GM23338 (cell line): ENCODE results near the gene JPH4. TPM values are rescaled to one million over a fixed set of nuclear protein-coding genes. Genes with fewer than 3 reads are reported as not detected.

Source experiments
- ATAC-seq: fragments of 200-7000 bp; cut with Tn5 transposase; 3 replicates; pipeline ENCODE4 v1.9.1; 2020
- DNase-seq: peaks from one replicate; pipeline ENCODE4 v3.0.0-alpha.2; 2015; ENCODE audit warnings: low spot score
- H2AFZ ChIP-seq: fragments of 200-600 bp; sonication (generic); 2 replicates; pipeline ENCODE4 v1.8.0; 2016; ENCODE audit warnings: antibody characterized with exemption, mild to moderate bottlenecking, moderate library complexity
- H3F3A ChIP-seq: fragments of 200-600 bp; sonication (generic); replicated peaks from 2 replicates; pipeline ENCODE4 v1.8.0; 2017; ENCODE audit warnings: antibody characterized with exemption, mixed run types, low read depth
- H3K27ac ChIP-seq: fragments of 200-600 bp; sonication (generic); 2 replicates; pipeline ENCODE4 v1.6.1; 2016; ENCODE audit warnings: low read depth
- H3K27me3 ChIP-seq: fragments of 200-600 bp; sonication (generic); 2 replicates; pipeline ENCODE4 v1.8.0; 2016; ENCODE audit warnings: mild to moderate bottlenecking, mixed run types, moderate library complexity; ENCODE audit not compliant: insufficient read depth
- H3K36me3 ChIP-seq: fragments of 200-600 bp; sonication (generic); 2 replicates; pipeline ENCODE4 v1.8.0; 2016; ENCODE audit warnings: mild to moderate bottlenecking; ENCODE audit not compliant: insufficient read depth
- H3K4me1 ChIP-seq: fragments of 200-600 bp; sonication (generic); 2 replicates; pipeline ENCODE4 v1.8.0; 2016; ENCODE audit warnings: mild to moderate bottlenecking, moderate library complexity; ENCODE audit not compliant: insufficient read depth
- H3K4me2 ChIP-seq: fragments of 200-600 bp; sonication (generic); 2 replicates; pipeline ENCODE4 v1.7.1; 2017; ENCODE audit warnings: mixed run types
- H3K4me3 ChIP-seq: fragments of 200-600 bp; sonication (generic); 2 replicates; pipeline ENCODE4 v1.6.1; 2016; ENCODE audit warnings: mixed run types
- H3K79me2 ChIP-seq: fragments of 200-600 bp; sonication (generic); replicated peaks from 2 replicates; pipeline ENCODE4 v1.8.0; 2017; ENCODE audit warnings: mild to moderate bottlenecking; ENCODE audit not compliant: insufficient read depth
- H3K9me2 ChIP-seq: fragments of 200-600 bp; sonication (generic); 2 replicates; pipeline ENCODE4 v1.8.0; 2017; ENCODE audit not compliant: insufficient read depth
- H4K20me1 ChIP-seq: fragments of 200-600 bp; sonication (generic); replicated peaks from 2 replicates; pipeline ENCODE4 v1.8.0; 2017; ENCODE audit warnings: mild to moderate bottlenecking; ENCODE audit not compliant: insufficient read depth
- H3K27ac Mint-ChIP-seq: 2 replicates; pipeline ENCODE4 v1.8.0; 2020; ENCODE audit warnings: inconsistent platforms, mild to moderate bottlenecking, moderate library complexity, mixed read lengths
- H3K27me3 Mint-ChIP-seq: 3 replicates; pipeline ENCODE4 v1.8.0; 2022; ENCODE audit warnings: low read depth, mild to moderate bottlenecking, moderate library complexity, mixed read lengths, inconsistent platforms; ENCODE audit not compliant: insufficient read depth, poor library complexity
- H3K36me3 Mint-ChIP-seq: 3 replicates; pipeline ENCODE4 v1.8.0; 2021; ENCODE audit warnings: low read depth, mild to moderate bottlenecking, inconsistent platforms, moderate library complexity, mixed read lengths
- H3K4me1 Mint-ChIP-seq: 3 replicates; pipeline ENCODE4 v1.8.0; 2020; ENCODE audit warnings: mild to moderate bottlenecking, inconsistent platforms, mixed read lengths
- H3K4me3 Mint-ChIP-seq: 3 replicates; pipeline ENCODE4 v1.8.0; 2021; ENCODE audit warnings: moderate library complexity, mild to moderate bottlenecking, inconsistent platforms, mixed read lengths
- H3K9me3 Mint-ChIP-seq: 3 replicates; pipeline ENCODE4 v1.8.0; 2020; ENCODE audit warnings: moderate library complexity, mild to moderate bottlenecking, inconsistent platforms, mixed read lengths
- CREB1 ChIP-seq: fragments of 250-450 bp; sonication (Bioruptor Pico); IDR thresholded peaks from 2 replicates; pipeline ENCODE4 v1.5.0; 2020; ENCODE audit warnings: low read depth, mild to moderate bottlenecking, moderate library complexity
- CTCF ChIP-seq, 2 experiments: fragments of 200-600 bp in 1 of 2; sonication (generic) in 1 of 2; conservative IDR thresholded peaks; 2 replicates each; pipeline versions ENCODE4 v1.5.1 to v1.6.1; 2016 to 2017; ENCODE audit warnings: antibody characterized with exemption in 2 of 2, low read depth in 2 of 2, mild to moderate bottlenecking in 2 of 2, moderate library complexity in 1 of 2
- EZH2 ChIP-seq: fragments of 200-600 bp; sonication (generic); IDR thresholded peaks from one replicate; pipeline ENCODE4 v1.8.0; 2017; ENCODE audit warnings: antibody characterized with exemption, mild to moderate bottlenecking, low read depth; ENCODE audit not compliant: unreplicated experiment
- EZH2phosphoT487 ChIP-seq: fragments of 200-600 bp; sonication (generic); IDR thresholded peaks from one replicate; pipeline ENCODE4 v1.8.1; 2018; ENCODE audit warnings: antibody characterized with exemption; ENCODE audit not compliant: unreplicated experiment
- JUNB ChIP-seq: IDR thresholded peaks from one replicate; pipeline ENCODE4 v1.6.1; 2016; ENCODE audit warnings: antibody characterized with exemption; ENCODE audit not compliant: unreplicated experiment
- NANOG ChIP-seq: IDR thresholded peaks from 2 replicates; pipeline ENCODE4 v1.6.1; 2016; ENCODE audit warnings: antibody characterized with exemption, borderline replicate concordance
- POLR2AphosphoS5 ChIP-seq: IDR thresholded peaks from 2 replicates; pipeline ENCODE4 v1.6.1; 2016; ENCODE audit warnings: antibody characterized with exemption, low read depth
- STAT1 ChIP-seq: IDR thresholded peaks from one replicate; pipeline ENCODE4 v1.6.1; 2016; ENCODE audit warnings: antibody characterized with exemption; ENCODE audit not compliant: unreplicated experiment
- ZNF114 ChIP-seq: fragments of 250-450 bp; sonication (Bioruptor Pico); IDR thresholded peaks from 2 replicates; pipeline ENCODE4 v1.5.0; 2020; ENCODE audit warnings: mild to moderate bottlenecking, moderate library complexity
- ZNF331 ChIP-seq: fragments of 250-450 bp; sonication (Bioruptor Pico); IDR thresholded peaks from 2 replicates; pipeline ENCODE4 v1.5.0; 2020; ENCODE audit warnings: low read depth, mild to moderate bottlenecking, moderate library complexity
- polyA plus RNA-seq: library from polyadenylated mRNA; unstranded; fragments of >200 nt; fragmentation: Nextera tagmentation; extraction: Ambion mirVana; gene quantifications from 2 replicates; pipeline ENCODE4 v1.2.1, GENCODE V29; 2016
- total RNA-seq: library from RNA; depleted of rRNA; stranded (reverse); fragments of >200 nt; shearing (Covaris generic); gene quantifications from 2 replicates; pipeline ENCODE4 v1.2.3, GENCODE V29; 2014
- TF ChIP-seq, protein P1 (sequence below): IDR thresholded peaks from 2 replicates; pipeline ENCODE4 v1.6.1; 2016; ENCODE audit warnings: antibody characterized with exemption
- TF ChIP-seq, protein P2 (sequence below): IDR thresholded peaks from one replicate; pipeline ENCODE4 v1.6.1; 2018; ENCODE audit warnings: antibody characterized with exemption; ENCODE audit not compliant: unreplicated experiment
- TF ChIP-seq, protein P3 (sequence below): fragments of 250-450 bp; sonication (Bioruptor Pico); IDR thresholded peaks from 2 replicates; pipeline ENCODE4 v1.5.0; 2020; ENCODE audit warnings: mild to moderate bottlenecking, moderate library complexity

JPH4 gene
- total and polyA plus RNA-seq, 2 experiments from 2014 or later = 11.0 to 29.9 TPM

GRCh38 chr14:23604675-23605170 is 26.1 kb upstream of the JPH4 start:
- no peaks in the 10 kb centered on the region for H4K20me1 ChIP-seq
- no peaks in the 10 kb centered on the region for H3F3A ChIP-seq
- no peaks in the 10 kb centered on the region for H3K36me3 ChIP-seq
- H3K27me3 Mint-ChIP-seq = peaks cover 6% of the 10 kb centered on the region
- no peaks in the 10 kb centered on the region for H3K79me2 ChIP-seq
- H3K9me2 ChIP-seq = peaks cover 11% of the 10 kb centered on the region; the same call in 1 of the 2 replicates
- no peak for TF ChIP-seq ZNF331 (CRISPR knock-in tag)
- TF ChIP-seq, protein P1, sequence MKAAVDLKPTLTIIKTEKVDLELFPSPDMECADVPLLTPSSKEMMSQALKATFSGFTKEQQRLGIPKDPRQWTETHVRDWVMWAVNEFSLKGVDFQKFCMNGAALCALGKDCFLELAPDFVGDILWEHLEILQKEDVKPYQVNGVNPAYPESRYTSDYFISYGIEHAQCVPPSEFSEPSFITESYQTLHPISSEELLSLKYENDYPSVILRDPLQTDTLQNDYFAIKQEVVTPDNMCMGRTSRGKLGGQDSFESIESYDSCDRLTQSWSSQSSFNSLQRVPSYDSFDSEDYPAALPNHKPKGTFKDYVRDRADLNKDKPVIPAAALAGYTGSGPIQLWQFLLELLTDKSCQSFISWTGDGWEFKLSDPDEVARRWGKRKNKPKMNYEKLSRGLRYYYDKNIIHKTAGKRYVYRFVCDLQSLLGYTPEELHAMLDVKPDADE = no peak
- no peak for TF ChIP-seq NANOG
- no peak for TF ChIP-seq EZH2
- no peak for TF ChIP-seq CREB1 (CRISPR knock-in tag)
- no peak for TF ChIP-seq ZNF114 (CRISPR knock-in tag)
- no peak for TF ChIP-seq EZH2phosphoT487
- TF ChIP-seq, protein P2, sequence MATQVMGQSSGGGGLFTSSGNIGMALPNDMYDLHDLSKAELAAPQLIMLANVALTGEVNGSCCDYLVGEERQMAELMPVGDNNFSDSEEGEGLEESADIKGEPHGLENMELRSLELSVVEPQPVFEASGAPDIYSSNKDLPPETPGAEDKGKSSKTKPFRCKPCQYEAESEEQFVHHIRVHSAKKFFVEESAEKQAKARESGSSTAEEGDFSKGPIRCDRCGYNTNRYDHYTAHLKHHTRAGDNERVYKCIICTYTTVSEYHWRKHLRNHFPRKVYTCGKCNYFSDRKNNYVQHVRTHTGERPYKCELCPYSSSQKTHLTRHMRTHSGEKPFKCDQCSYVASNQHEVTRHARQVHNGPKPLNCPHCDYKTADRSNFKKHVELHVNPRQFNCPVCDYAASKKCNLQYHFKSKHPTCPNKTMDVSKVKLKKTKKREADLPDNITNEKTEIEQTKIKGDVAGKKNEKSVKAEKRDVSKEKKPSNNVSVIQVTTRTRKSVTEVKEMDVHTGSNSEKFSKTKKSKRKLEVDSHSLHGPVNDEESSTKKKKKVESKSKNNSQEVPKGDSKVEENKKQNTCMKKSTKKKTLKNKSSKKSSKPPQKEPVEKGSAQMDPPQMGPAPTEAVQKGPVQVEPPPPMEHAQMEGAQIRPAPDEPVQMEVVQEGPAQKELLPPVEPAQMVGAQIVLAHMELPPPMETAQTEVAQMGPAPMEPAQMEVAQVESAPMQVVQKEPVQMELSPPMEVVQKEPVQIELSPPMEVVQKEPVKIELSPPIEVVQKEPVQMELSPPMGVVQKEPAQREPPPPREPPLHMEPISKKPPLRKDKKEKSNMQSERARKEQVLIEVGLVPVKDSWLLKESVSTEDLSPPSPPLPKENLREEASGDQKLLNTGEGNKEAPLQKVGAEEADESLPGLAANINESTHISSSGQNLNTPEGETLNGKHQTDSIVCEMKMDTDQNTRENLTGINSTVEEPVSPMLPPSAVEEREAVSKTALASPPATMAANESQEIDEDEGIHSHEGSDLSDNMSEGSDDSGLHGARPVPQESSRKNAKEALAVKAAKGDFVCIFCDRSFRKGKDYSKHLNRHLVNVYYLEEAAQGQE = no peak
- TF ChIP-seq, protein P3, sequence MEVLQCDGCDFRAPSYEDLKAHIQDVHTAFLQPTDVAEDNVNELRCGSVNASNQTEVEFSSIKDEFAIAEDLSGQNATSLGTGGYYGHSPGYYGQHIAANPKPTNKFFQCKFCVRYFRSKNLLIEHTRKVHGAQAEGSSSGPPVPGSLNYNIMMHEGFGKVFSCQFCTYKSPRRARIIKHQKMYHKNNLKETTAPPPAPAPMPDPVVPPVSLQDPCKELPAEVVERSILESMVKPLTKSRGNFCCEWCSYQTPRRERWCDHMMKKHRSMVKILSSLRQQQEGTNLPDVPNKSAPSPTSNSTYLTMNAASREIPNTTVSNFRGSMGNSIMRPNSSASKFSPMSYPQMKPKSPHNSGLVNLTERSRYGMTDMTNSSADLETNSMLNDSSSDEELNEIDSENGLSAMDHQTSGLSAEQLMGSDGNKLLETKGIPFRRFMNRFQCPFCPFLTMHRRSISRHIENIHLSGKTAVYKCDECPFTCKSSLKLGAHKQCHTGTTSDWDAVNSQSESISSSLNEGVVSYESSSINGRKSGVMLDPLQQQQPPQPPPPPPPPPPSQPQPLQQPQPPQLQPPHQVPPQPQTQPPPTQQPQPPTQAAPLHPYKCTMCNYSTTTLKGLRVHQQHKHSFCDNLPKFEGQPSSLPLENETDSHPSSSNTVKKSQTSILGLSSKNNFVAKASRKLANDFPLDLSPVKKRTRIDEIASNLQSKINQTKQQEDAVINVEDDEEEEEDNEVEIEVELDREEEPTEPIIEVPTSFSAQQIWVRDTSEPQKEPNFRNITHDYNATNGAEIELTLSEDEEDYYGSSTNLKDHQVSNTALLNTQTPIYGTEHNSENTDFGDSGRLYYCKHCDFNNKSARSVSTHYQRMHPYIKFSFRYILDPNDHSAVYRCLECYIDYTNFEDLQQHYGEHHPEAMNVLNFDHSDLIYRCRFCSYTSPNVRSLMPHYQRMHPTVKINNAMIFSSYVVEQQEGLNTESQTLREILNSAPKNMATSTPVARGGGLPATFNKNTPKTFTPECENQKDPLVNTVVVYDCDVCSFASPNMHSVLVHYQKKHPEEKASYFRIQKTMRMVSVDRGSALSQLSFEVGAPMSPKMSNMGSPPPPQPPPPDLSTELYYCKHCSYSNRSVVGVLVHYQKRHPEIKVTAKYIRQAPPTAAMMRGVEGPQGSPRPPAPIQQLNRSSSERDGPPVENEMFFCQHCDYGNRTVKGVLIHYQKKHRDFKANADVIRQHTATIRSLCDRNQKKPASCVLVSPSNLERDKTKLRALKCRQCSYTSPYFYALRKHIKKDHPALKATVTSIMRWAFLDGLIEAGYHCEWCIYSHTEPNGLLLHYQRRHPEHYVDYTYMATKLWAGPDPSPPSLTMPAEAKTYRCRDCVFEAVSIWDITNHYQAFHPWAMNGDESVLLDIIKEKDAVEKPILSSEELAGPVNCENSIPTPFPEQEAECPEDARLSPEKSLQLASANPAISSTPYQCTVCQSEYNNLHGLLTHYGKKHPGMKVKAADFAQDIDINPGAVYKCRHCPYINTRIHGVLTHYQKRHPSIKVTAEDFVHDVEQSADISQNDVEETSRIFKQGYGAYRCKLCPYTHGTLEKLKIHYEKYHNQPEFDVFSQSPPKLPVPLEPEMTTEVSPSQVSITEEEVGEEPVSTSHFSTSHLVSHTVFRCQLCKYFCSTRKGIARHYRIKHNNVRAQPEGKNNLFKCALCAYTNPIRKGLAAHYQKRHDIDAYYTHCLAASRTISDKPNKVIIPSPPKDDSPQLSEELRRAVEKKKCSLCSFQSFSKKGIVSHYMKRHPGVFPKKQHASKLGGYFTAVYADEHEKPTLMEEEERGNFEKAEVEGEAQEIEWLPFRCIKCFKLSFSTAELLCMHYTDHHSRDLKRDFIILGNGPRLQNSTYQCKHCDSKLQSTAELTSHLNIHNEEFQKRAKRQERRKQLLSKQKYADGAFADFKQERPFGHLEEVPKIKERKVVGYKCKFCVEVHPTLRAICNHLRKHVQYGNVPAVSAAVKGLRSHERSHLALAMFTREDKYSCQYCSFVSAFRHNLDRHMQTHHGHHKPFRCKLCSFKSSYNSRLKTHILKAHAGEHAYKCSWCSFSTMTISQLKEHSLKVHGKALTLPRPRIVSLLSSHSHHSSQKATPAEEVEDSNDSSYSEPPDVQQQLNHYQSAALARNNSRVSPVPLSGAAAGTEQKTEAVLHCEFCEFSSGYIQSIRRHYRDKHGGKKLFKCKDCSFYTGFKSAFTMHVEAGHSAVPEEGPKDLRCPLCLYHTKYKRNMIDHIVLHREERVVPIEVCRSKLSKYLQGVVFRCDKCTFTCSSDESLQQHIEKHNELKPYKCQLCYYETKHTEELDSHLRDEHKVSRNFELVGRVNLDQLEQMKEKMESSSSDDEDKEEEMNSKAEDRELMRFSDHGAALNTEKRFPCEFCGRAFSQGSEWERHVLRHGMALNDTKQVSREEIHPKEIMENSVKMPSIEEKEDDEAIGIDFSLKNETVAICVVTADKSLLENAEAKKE (CRISPR knock-in tag) = no peak
- TF ChIP-seq JUNB = no peak
- no peak for TF ChIP-seq POLR2AphosphoS5
- TF ChIP-seq CTCF (conservative IDR thresholded peaks at IDR 0.05; ENCODE audit: low read depth in 2 of 2) = no peak
- TF ChIP-seq STAT1 = no peak
- H3K36me3 Mint-ChIP-seq = no peaks in the 10 kb centered on the region; the same call in 2 of the 3 replicates
- no peak overlapping the region for H3K4me3 ChIP-seq
- ATAC-seq (no peak), DNase-seq (no peak)
- peaks cover 5% of the 10 kb centered on the region; the same call in 2 of the 3 replicates for H3K9me3 Mint-ChIP-seq
- H3K27me3 ChIP-seq = no peaks in the 10 kb centered on the region
- H3K4me2 ChIP-seq = no peak overlapping the region
- no peaks in the 10 kb centered on the region for H3K4me1 ChIP-seq
- H3K4me3 Mint-ChIP-seq = no peak overlapping the region
- H3K4me1 Mint-ChIP-seq = no peaks in the 10 kb centered on the region; the same call in 2 of the 3 replicates
- H3K27ac Mint-ChIP-seq = no peak overlapping the region
- H2AFZ ChIP-seq = no peak overlapping the region
- no peak overlapping the region for H3K27ac ChIP-seq
